ENCODE measurements around the gene RTN4R.

DNA sequence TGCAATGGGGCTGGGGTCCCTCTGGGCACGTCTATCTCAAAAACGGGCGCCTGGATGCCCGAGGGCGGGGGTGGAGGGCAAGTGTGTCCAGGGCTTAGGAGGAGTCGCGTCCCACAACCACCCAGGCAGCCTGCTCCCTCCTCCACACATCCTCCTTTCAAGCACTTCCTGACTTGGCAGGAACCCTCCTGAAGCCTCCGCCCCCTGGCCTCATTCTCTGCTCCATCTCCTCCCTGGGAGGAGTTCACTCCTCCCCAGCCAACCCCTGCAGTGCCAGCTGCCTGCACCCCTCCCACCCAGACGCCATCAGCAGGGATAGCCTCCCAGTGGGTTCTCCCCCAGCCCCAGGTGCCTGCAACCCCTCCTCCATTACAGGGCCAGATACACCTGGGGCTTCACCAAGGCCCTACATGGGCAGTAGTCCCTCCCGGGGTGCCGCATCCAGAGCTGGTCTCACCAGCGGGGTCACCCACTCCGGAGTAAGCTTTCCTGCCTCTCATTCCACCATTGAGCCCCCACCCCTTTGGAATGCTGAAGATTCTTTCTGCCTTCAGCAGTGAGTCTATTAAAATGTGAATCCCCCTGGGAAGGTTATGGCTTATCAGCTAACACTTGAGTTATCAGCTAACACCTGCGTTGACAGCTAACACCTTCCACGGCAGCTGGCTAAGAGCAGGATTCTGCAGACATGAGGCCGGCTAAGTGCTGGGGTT, 24.4 kb downstream of the RTN4R start:
- TF ChIP-seq, protein P1, sequence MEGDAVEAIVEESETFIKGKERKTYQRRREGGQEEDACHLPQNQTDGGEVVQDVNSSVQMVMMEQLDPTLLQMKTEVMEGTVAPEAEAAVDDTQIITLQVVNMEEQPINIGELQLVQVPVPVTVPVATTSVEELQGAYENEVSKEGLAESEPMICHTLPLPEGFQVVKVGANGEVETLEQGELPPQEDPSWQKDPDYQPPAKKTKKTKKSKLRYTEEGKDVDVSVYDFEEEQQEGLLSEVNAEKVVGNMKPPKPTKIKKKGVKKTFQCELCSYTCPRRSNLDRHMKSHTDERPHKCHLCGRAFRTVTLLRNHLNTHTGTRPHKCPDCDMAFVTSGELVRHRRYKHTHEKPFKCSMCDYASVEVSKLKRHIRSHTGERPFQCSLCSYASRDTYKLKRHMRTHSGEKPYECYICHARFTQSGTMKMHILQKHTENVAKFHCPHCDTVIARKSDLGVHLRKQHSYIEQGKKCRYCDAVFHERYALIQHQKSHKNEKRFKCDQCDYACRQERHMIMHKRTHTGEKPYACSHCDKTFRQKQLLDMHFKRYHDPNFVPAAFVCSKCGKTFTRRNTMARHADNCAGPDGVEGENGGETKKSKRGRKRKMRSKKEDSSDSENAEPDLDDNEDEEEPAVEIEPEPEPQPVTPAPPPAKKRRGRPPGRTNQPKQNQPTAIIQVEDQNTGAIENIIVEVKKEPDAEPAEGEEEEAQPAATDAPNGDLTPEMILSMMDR (IDR thresholded peaks at IDR 0.05): no peak
- TF ChIP-seq POLR2A (IDR thresholded peaks at IDR 0.05) (no peak), EP300 (IDR thresholded peaks at IDR 0.05; ENCODE audit: low read depth) (no peak), POLR2AphosphoS5 (IDR thresholded peaks at IDR 0.05) (no peak)
